Panc1 (cell line): ENCODE measurements around the gene WSB1. TPM values are rescaled to one million over a fixed set of nuclear protein-coding genes. Genes with fewer than 3 reads are reported as not detected.

Source experiments
- ATAC-seq: fragments of 200-7000 bp; cut with Tn5 transposase; 2 replicates; pipeline ENCODE4 v1.9.1; 2020; ENCODE audit warnings: mild to moderate bottlenecking, moderate library complexity
- BruUV-seq: library from RNA; stranded (reverse); fragments of 400-500 nt; replicated peaks from 2 replicates; lab custom pipeline; 2021; lab: Mats Ljungman, UMichigan
- CTCF ChIA-PET: fragments of 300-600 bp; sonication (Branson Sonifier 250); formaldehyde crosslinking; loops from one replicate; lab custom pipeline; 2022; ENCODE audit warnings: antibody characterized with exemption; lab: Charles Lee
- POLR2A ChIA-PET: fragments of 300-600 bp; sonication (Branson Sonifier 250); formaldehyde crosslinking; loops from one replicate; lab custom pipeline; 2022; ENCODE audit warnings: antibody characterized with exemption; lab: Charles Lee
- DNase-seq: peaks from one replicate; pipeline ENCODE4 v3.0.0-alpha.2; 2010; ENCODE audit warnings: low read depth, low spot score
- H3K27ac ChIP-seq: 2 replicates; pipeline ENCODE4 v1.5.1; 2011; ENCODE audit warnings: mild to moderate bottlenecking, low read length, inconsistent platforms
- H3K27me3 ChIP-seq: fragments of 200-500 bp; sonication (Bioruptor generic); 2 replicates; pipeline ENCODE4 v1.6.0; 2014; ENCODE audit warnings: low read length, inconsistent platforms; ENCODE audit not compliant: control insufficient read depth, insufficient read depth
- H3K36me3 ChIP-seq: fragments of 200-500 bp; sonication (Bioruptor generic); 2 replicates; pipeline ENCODE4 v1.5.1; 2014; ENCODE audit warnings: inconsistent platforms, mild to moderate bottlenecking, low read length, moderate library complexity; ENCODE audit not compliant: control insufficient read depth, insufficient read depth
- H3K4me1 ChIP-seq: 2 replicates; pipeline ENCODE4 v1.5.1; 2011; ENCODE audit warnings: inconsistent platforms, mild to moderate bottlenecking, low read length, moderate library complexity; ENCODE audit not compliant: control insufficient read depth, insufficient read depth
- H3K4me3 ChIP-seq, 2 experiments: 2 replicates each; pipeline ENCODE4 v1.5.1; 2011 to 2012; ENCODE audit warnings: low read depth in 2 of 2, low read length in 2 of 2, mild to moderate bottlenecking in 2 of 2, inconsistent platforms in 1 of 2, moderate library complexity in 1 of 2
- H3K9me3 ChIP-seq: fragments of 200-500 bp; sonication (Bioruptor generic); 2 replicates; pipeline ENCODE4 v1.5.1; 2014; ENCODE audit warnings: low read depth, mild to moderate bottlenecking, inconsistent platforms, low read length, moderate library complexity; ENCODE audit not compliant: control insufficient read depth, insufficient read depth
- CTCF ChIP-seq: fragments of 450-650 bp; IDR thresholded peaks from 2 replicates; pipeline ENCODE4 v1.5.1; 2017; ENCODE audit warnings: mild to moderate bottlenecking
- POLR2AphosphoS5 ChIP-seq: IDR thresholded peaks from 2 replicates; pipeline ENCODE4 v1.6.1; 2012; ENCODE audit warnings: mild to moderate bottlenecking, low read depth, low read length, moderate library complexity
- REST ChIP-seq, 2 experiments: IDR thresholded peaks; 2 replicates each; pipeline ENCODE4 v1.6.1; 2011 to 2012; ENCODE audit warnings: low read depth in 2 of 2, control low read depth in 1 of 2, low read length in 1 of 2, mild to moderate bottlenecking in 1 of 2, moderate library complexity in 1 of 2; ENCODE audit not compliant: insufficient read depth in 1 of 2
- SIN3A ChIP-seq: IDR thresholded peaks from 2 replicates; pipeline ENCODE4 v1.6.1; 2012; ENCODE audit warnings: low read depth, mild to moderate bottlenecking, low read length, moderate library complexity, borderline replicate concordance; ENCODE audit not compliant: insufficient read depth
- TCF7L2 ChIP-seq: IDR thresholded peaks from 2 replicates; pipeline ENCODE4 v1.6.1; 2011; ENCODE audit warnings: mild to moderate bottlenecking, low read depth, low read length, inconsistent platforms
- in situ Hi-C: cut with HindIII; loops from 2 replicates; pipeline ENCODE4 v1.10.0; 2016; ENCODE audit warnings: low sequenced_read_pairs, low pct_unique_long_range_greater_than_20kb
- intact Hi-C: fragments of 100-400 bp; cut with micrococcal nuclease; formaldehyde crosslinking; loops from one replicate; pipeline ENCODE4 v1.10.0; 2022; ENCODE audit not compliant: unreplicated experiment
- total RNA-seq: library from RNA; stranded (reverse); gene quantifications from one replicate; pipeline ENCODE4 v1.2.1, GENCODE V29; 2021; ENCODE audit not compliant: unreplicated experiment

Gene WSB1
- total RNA-seq, 1 experiment from 2014 or later: 114 TPM

DNA sequence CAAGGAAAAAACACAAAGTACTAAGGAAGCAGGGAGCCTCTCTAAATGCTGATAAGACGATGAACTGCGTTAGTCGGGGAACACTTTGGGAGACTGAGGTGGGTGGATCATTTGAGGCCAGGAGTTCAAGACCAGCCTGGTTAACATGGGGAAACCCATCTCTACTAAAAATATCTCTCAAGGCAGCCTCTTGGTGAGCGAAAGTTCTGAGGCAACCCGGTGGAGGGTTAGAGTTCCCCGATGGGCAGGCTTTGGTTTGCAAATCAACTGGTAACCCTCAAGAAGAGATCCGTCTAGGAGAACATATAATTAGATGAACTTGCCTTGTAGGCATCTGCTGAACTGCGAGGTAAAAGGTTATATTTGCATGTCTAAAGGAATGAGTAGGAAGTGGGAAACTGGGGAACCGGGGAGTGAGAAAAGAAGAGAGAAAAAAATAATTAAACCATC, 44.6 kb downstream of the WSB1 start:
- no peaks in the 10 kb centered on the region for H3K9me3 ChIP-seq
- ChIA-PET CTCF (no interaction called here), POLR2A (no interaction called here)
- H3K27me3 ChIP-seq: no peaks in the 10 kb centered on the region
- no peak for DNase-seq
- H3K4me3 ChIP-seq: no peak overlapping the region
- H3K36me3 ChIP-seq: no peaks in the 10 kb centered on the region
- peaks cover 4% of the 10 kb centered on the region; the same call in 1 of the 2 replicates for H3K4me1 ChIP-seq
- TF ChIP-seq SIN3A (no peak), POLR2AphosphoS5 (no peak), TCF7L2 (no peak), REST (IDR thresholded peaks at IDR 0.05; ENCODE audit: insufficient read depth in 1 of 2, low read depth in 2 of 2, low read length in 1 of 2) (no peak), CTCF (no peak)
- no TSS peak for BruUV-seq
- no peak for ATAC-seq
- in situ Hi-C loops (loop anchor here (25.0 kb wide), 1 partner anchor 101 kb away; no protein-coding TSS in a partner anchor), intact Hi-C loops (no loop called here)
- H3K27ac ChIP-seq: no peak overlapping the region

- H3K27me3 ChIP-seq: no peaks in the 10 kb centered on the region
- ChIA-PET POLR2A (no interaction called here), CTCF (no interaction called here)
- BruUV-seq: no TSS peak
- no peaks in the 10 kb centered on the region for H3K9me3 ChIP-seq
- no peak overlapping the region for H3K27ac ChIP-seq
- DNase-seq: no peak
- H3K4me3 ChIP-seq: no peak overlapping the region
- H3K4me1 ChIP-seq: no peaks in the 10 kb centered on the region
- no peaks in the 10 kb centered on the region for H3K36me3 ChIP-seq
- intact Hi-C loops: no loop called here
- TF ChIP-seq TCF7L2 (no peak), POLR2AphosphoS5 (no peak), SIN3A (no peak), REST (IDR thresholded peaks at IDR 0.05; ENCODE audit: insufficient read depth in 1 of 2, low read depth in 2 of 2, low read length in 1 of 2) (no peak), CTCF (no peak)
- in situ Hi-C loops: loop anchor here (25.0 kb wide), 1 partner anchor 102 kb away; no protein-coding TSS in a partner anchor
- ATAC-seq: no peak
Measured at GRCh38 chr17:27339198-27339835, 45.4 kb downstream of the WSB1 start.
